ENCODE results near the gene CACNA1I.

DNA sequence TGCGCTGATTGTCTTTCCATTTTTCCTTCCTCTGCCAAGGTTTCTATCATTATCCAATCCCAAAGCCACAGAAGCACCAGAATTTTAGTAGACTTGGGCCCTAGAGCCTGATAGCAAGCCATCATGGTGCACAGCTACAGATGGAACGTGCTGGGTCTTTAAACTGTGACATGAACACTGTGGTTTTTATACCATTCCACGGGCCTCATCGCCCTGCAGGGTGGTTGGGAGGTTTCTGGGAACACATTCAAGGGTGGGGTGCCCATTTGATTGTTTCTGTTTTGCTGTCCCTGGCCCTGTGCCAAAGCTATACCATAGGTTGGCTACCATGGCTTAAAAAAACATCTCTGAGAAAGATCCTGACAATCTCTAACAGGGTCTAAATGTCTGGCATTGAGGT lies 151.9 kb downstream of the CACNA1I start:
- TF ChIP-seq, protein P1, sequence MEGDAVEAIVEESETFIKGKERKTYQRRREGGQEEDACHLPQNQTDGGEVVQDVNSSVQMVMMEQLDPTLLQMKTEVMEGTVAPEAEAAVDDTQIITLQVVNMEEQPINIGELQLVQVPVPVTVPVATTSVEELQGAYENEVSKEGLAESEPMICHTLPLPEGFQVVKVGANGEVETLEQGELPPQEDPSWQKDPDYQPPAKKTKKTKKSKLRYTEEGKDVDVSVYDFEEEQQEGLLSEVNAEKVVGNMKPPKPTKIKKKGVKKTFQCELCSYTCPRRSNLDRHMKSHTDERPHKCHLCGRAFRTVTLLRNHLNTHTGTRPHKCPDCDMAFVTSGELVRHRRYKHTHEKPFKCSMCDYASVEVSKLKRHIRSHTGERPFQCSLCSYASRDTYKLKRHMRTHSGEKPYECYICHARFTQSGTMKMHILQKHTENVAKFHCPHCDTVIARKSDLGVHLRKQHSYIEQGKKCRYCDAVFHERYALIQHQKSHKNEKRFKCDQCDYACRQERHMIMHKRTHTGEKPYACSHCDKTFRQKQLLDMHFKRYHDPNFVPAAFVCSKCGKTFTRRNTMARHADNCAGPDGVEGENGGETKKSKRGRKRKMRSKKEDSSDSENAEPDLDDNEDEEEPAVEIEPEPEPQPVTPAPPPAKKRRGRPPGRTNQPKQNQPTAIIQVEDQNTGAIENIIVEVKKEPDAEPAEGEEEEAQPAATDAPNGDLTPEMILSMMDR (IDR thresholded peaks at IDR 0.05): no peak
- no peak for TF ChIP-seq POLR2A (IDR thresholded peaks at IDR 0.05)
